Endothelial cell of umbilical vein (primary cell): ENCODE results near the gene ITGA7. TPM values are rescaled to one million over a fixed set of nuclear protein-coding genes. Genes with fewer than 3 reads are reported as not detected.

Experiments used
- BruUV-seq: library from RNA; stranded (reverse); fragments of 400-500 nt; replicated peaks from 2 replicates; lab custom pipeline; 2021; lab: Mats Ljungman, UMichigan
- CTCF ChIA-PET: fragments of 300-600, 350-600 bp; sonication (Branson Sonifier 250); formaldehyde crosslinking; loops from one replicate; lab custom pipeline; 2021; ENCODE audit warnings: antibody characterized with exemption, inconsistent platforms; lab: Charles Lee
- POLR2A ChIA-PET: fragments of 300-600, 350-600 bp; sonication (Branson Sonifier 250); formaldehyde crosslinking; loops from one replicate; lab custom pipeline; 2021; ENCODE audit warnings: antibody characterized with exemption, inconsistent platforms; lab: Charles Lee
- DNase-seq: peaks from one replicate; pipeline ENCODE4 v3.0.0-alpha.2; 2011; ENCODE audit warnings: low read depth, low spot score
- FAIRE-seq: peaks from 2 replicates; lab custom pipeline; 2011; peaks lifted over from hg19 to GRCh38; lab: Jason Lieb, UNC
- H2AFZ ChIP-seq: 2 replicates; pipeline ENCODE4 v1.6.0; 2012; ENCODE audit warnings: low read depth, low read length, control low read depth, inconsistent platforms
- H3K27ac ChIP-seq: 2 replicates; pipeline ENCODE4 v1.5.1; 2011; ENCODE audit warnings: low read depth, mild to moderate bottlenecking, control low read depth, low read length, moderate library complexity; ENCODE audit not compliant: insufficient read depth
- H3K27me3 ChIP-seq, 2 experiments: 2 replicates each; pipeline versions ENCODE4 v1.6.0 to v1.6.1; 2011; ENCODE audit warnings: low read length in 2 of 2, mixed read lengths in 1 of 2; ENCODE audit not compliant: control insufficient read depth in 2 of 2, insufficient read depth in 2 of 2
- H3K36me3 ChIP-seq, 2 experiments: 2 replicates in 1 of 2; 3 replicates in 1 of 2; pipeline ENCODE4 v1.5.1; 2011; ENCODE audit warnings: low read length in 2 of 2, mild to moderate bottlenecking in 1 of 2, moderate library complexity in 1 of 2; ENCODE audit not compliant: control insufficient read depth in 2 of 2, insufficient read depth in 2 of 2; ENCODE audit errors: extremely low read depth in 1 of 2
- H3K4me1 ChIP-seq: 3 replicates; pipeline ENCODE4 v1.5.1; 2011; ENCODE audit warnings: mild to moderate bottlenecking, low read length; ENCODE audit not compliant: control insufficient read depth, insufficient read depth; ENCODE audit errors: extremely low read depth
- H3K4me2 ChIP-seq: 2 replicates; pipeline ENCODE4 v1.6.1; 2011; ENCODE audit warnings: low read length, control low read depth, mixed read lengths; ENCODE audit not compliant: insufficient read depth
- H3K4me3 ChIP-seq, 3 experiments: fragments of 200-600 bp in 1 of 3; sonication (generic), shearing (Covaris generic) in 1 of 3; replicated peaks in 1 of 3; 2 replicates each; pipeline ENCODE4 v1.5.1; 2011 to 2016; ENCODE audit warnings: control low read depth in 3 of 3, low read length in 3 of 3, mild to moderate bottlenecking in 2 of 3, inconsistent platforms in 1 of 3, low read depth in 1 of 3, moderate library complexity in 1 of 3; ENCODE audit not compliant: insufficient read depth in 1 of 3
- H3K79me2 ChIP-seq: 2 replicates; pipeline ENCODE4 v1.6.0; 2012; ENCODE audit warnings: low read length, inconsistent platforms; ENCODE audit not compliant: control insufficient read depth, insufficient read depth
- H3K9ac ChIP-seq: replicated peaks from 2 replicates; pipeline ENCODE3; 2011; ENCODE audit warnings: low read length, control low read depth; ENCODE audit not compliant: insufficient read depth; ENCODE audit errors: extremely low read depth
- H3K9me1 ChIP-seq: replicated peaks from 3 replicates; pipeline ENCODE4 v1.6.0; 2011; ENCODE audit warnings: mild to moderate bottlenecking, low read length; ENCODE audit not compliant: control insufficient read depth, insufficient read depth; ENCODE audit errors: extremely low read depth
- H3K9me3 ChIP-seq: replicated peaks from 2 replicates; pipeline ENCODE4 v1.5.1; 2012; ENCODE audit warnings: low read length, inconsistent platforms; ENCODE audit not compliant: control insufficient read depth, insufficient read depth
- H4K20me1 ChIP-seq: replicated peaks from 2 replicates; pipeline ENCODE3; 2011; ENCODE audit warnings: mild to moderate bottlenecking, low read length; ENCODE audit not compliant: control insufficient read depth, insufficient read depth; ENCODE audit errors: extremely low read depth
- CTCF ChIP-seq, 2 donors: IDR thresholded peaks; 1 replicate in 1 of 2; 2 replicates in 1 of 2; pipeline ENCODE4 v1.5.1; 2011; ENCODE audit warnings: low read length in 2 of 2, mild to moderate bottlenecking in 2 of 2, moderate library complexity in 2 of 2, control low read depth in 1 of 2, inconsistent platforms in 1 of 2, low read depth in 1 of 2; ENCODE audit not compliant: insufficient read depth in 1 of 2; ENCODE audit errors: extremely low read depth in 1 of 2
- EZH2 ChIP-seq: IDR thresholded peaks from 2 replicates; pipeline ENCODE4 v1.6.1; 2012; ENCODE audit warnings: borderline replicate concordance, low read depth, mild to moderate bottlenecking, moderate library complexity, low read length, inconsistent platforms; ENCODE audit not compliant: severe bottlenecking
- MAX ChIP-seq: IDR thresholded peaks from 2 replicates; pipeline ENCODE4 v1.6.1; 2011; ENCODE audit not compliant: insufficient read depth, insufficient read length
- MYC ChIP-seq: IDR thresholded peaks from one replicate; pipeline ENCODE4 v1.6.1; 2011; ENCODE audit warnings: mild to moderate bottlenecking, low read depth, low read length
- dilution Hi-C: fragments of 300-500 bp; cut with MboI; formaldehyde crosslinking; loops from one replicate; pipeline ENCODE4 v1.15.0; 2019; ENCODE audit warnings: low sequenced_read_pairs; ENCODE audit not compliant: extremely low pct_ligation_motif_present
- intact Hi-C: fragments of 100-400 bp; cut with micrococcal nuclease; formaldehyde crosslinking; loops from one replicate; pipeline ENCODE4 v1.10.0; 2022
- polyA plus RNA-seq, 4 experiments: library from polyadenylated mRNA; depleted of rRNA in 3 of 4; stranded (reverse) in 3 of 4; unstranded in 1 of 4; fragments of >200 nt; gene quantifications; 2 replicates each; pipeline versions ENCODE4 v1.2.1 to v1.2.3, GENCODE V29; 2011 to 2012; ENCODE audit warnings: missing spikeins in 1 of 4
- total RNA-seq: library from RNA; stranded (reverse); gene quantifications from 2 replicates; pipeline ENCODE4 v1.2.3, GENCODE V29; 2021

ITGA7 gene
- total and polyA plus RNA-seq, 2 donors (not counting 3 experiments of a cell fraction or from before 2014, with no cell fraction given) = 0.41 to 0.84 TPM

- Histone ChIP-seq H3K9me1 (no peaks in the 10 kb centered on the region), H2AFZ (peak overlapping the region; percentile 78), H3K9me3 (no peaks in the 10 kb centered on the region), H3K27ac (no peak overlapping the region), H3K4me2 (no peak overlapping the region), H4K20me1 (no peaks in the 10 kb centered on the region), H3K36me3 (no peaks in the 10 kb centered on the region), H3K4me1 (no peaks in the 10 kb centered on the region), H3K27me3 (peaks cover 42 to 44% of the 10 kb centered on the region in 2 experiments), H3K9ac (no peak overlapping the region), H3K79me2 (no peaks in the 10 kb centered on the region), H3K4me3 (peak overlapping the region in 2 of 3 experiments; percentile 16 to 43)
- intact Hi-C loops = no loop called here
- no TSS peak for BruUV-seq
- POLR2A ChIA-PET = no interaction called here
- FAIRE-seq (no peak), DNase-seq (no peak)
- CTCF ChIA-PET = interaction anchor here (0.9 to 2.0 kb wide), 3 partner anchors 8 to 18 kb away, joined by 3 to 5 read pairs (median 3); partner anchors contain the start of gene BLOC1S1
- dilution Hi-C loops = no loop called here
- no peak for TF ChIP-seq MAX
- TF ChIP-seq CTCF (IDR thresholded peaks at IDR 0.05; ENCODE audit: extremely low read depth in 1 of 2, insufficient read depth in 1 of 2, low read depth in 1 of 2, low read length in 2 of 2) = no peak
- TF ChIP-seq EZH2 = peak; percentile 56
These were observed 459 bp downstream of the ITGA7 start for GRCh38 chr12:55707219-55707671.

GRCh38 chr12:55706568-55707218, 1.0 kb downstream of the ITGA7 start:
- FAIRE-seq (no peak), DNase-seq (no peak)
- no peak overlapping the region for H3K9ac ChIP-seq
- no peak overlapping the region for H2AFZ ChIP-seq
- dilution Hi-C loops (no loop called here), intact Hi-C loops (no loop called here)
- no TSS peak for BruUV-seq
- ChIA-PET CTCF (interaction anchor here (0.6 to 2.0 kb wide), 7 partner anchors 9 to 63 kb away, joined by 3 to 8 read pairs (median 5); partner anchors contain the start of gene BLOC1S1), POLR2A (no interaction called here)
- no peaks in the 10 kb centered on the region for H3K4me1 ChIP-seq
- H3K27me3 ChIP-seq = peaks cover 38% of the 10 kb centered on the region in 2 experiments
- no peak overlapping the region for H3K4me2 ChIP-seq
- no peaks in the 10 kb centered on the region for H3K79me2 ChIP-seq
- H3K9me1 ChIP-seq = no peaks in the 10 kb centered on the region
- no peaks in the 10 kb centered on the region for H4K20me1 ChIP-seq
- no peak overlapping the region for H3K27ac ChIP-seq
- H3K9me3 ChIP-seq = no peaks in the 10 kb centered on the region
- TF ChIP-seq EZH2 (peak; percentile 23), MYC (no peak)
- no peak overlapping the region for H3K4me3 ChIP-seq
- H3K36me3 ChIP-seq = no peaks in the 10 kb centered on the region
